ENCODE data around the gene DLG2. TPM values are rescaled to one million over a fixed set of nuclear protein-coding genes. Genes with fewer than 3 reads are reported as not detected.
"Not testable (repeated sequence)": the region's sequence is repeated elsewhere in the genome, so short reads cannot be mapped to it uniquely, and the experiment has no call there.

Gene DLG2
- total and polyA plus RNA-seq, 7 donors: 0.60 to 25.8 (median 9.7) TPM; not detected in 1

DNA sequence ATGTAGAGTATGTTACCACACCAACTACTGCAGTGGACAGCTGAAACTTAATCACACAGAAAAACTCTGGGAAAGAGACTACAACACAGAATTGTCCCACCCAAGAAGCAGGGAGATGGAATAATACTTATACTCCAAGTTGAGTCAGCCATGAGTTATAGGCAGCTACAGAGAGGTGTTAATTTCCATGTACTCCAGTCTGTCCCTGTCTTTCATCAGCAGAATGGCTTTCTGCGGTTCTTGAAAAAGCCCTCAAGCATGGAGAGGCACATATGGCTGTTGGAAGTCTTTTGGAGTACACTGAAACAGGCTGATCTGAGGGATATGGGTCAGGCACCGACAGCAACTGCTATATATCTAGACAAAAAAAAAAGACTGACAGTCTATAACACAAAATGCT lies 219.5 kb downstream of the DLG2 start:
- Histone ChIP-seq H3K4me3 (no peak overlapping the region), H3K9me3 (peaks cover 0 to 2% (median 0%) of the 10 kb centered on the region in 4 donors), H3K36me3 (no peaks in the 10 kb centered on the region), H3K27ac (no peak overlapping the region), H3K27me3 (no peaks in the 10 kb centered on the region), H3K4me1 (no peaks in the 10 kb centered on the region)
- intact Hi-C loops (cut with DNase I): no loop called here
- DNase-seq: no peak
- 83 to 87% methylated on average over 2 of the region's 2 CpGs for WGBS, 2 donors
- no peak for TF ChIP-seq POLR2AphosphoS5 (IDR thresholded peaks at IDR 0.05)
- TF ChIP-seq EP300 (IDR thresholded peaks at IDR 0.05): no peak
- TF ChIP-seq POLR2A (IDR thresholded peaks at IDR 0.05): no peak
- TF ChIP-seq CTCF (IDR thresholded peaks at IDR 0.05): no peak

GRCh38 chr11:85406841-85407240 lies 220.3 kb downstream of the DLG2 start:
- no peaks in the 10 kb centered on the region for H3K27me3 ChIP-seq
- TF ChIP-seq EP300 (IDR thresholded peaks at IDR 0.05) (no peak), POLR2AphosphoS5 (IDR thresholded peaks at IDR 0.05) (no peak), POLR2A (IDR thresholded peaks at IDR 0.05) (no peak), CTCF (IDR thresholded peaks at IDR 0.05) (no peak)
- no peaks in the 10 kb centered on the region for H3K36me3 ChIP-seq
- 80 to 84% methylated on average over 3 of the region's 3 CpGs for WGBS, 2 donors
- H3K4me1 ChIP-seq: no peaks in the 10 kb centered on the region
- H3K27ac ChIP-seq: no peak overlapping the region
- intact Hi-C loops (cut with DNase I): no loop called here
- no peak for DNase-seq
- peaks cover 0 to 2% (median 0%) of the 10 kb centered on the region in 4 donors for H3K9me3 ChIP-seq
- H3K4me3 ChIP-seq: no peak overlapping the region

- H3K36me3 ChIP-seq: no peaks in the 10 kb centered on the region
- no peaks in the 10 kb centered on the region for H3K27me3 ChIP-seq
- no peaks in the 10 kb centered on the region for H3K4me1 ChIP-seq
- 37 to 59% methylated on average over 3 of the region's 3 CpGs for WGBS, 2 donors
- peaks cover 0 to 2% (median 0%) of the 10 kb centered on the region in 4 donors for H3K9me3 ChIP-seq
- intact Hi-C loops (cut with DNase I): no loop called here
- no peak overlapping the region for H3K27ac ChIP-seq
- DNase-seq: no peak
- TF ChIP-seq POLR2A (IDR thresholded peaks at IDR 0.05) (no peak), POLR2AphosphoS5 (IDR thresholded peaks at IDR 0.05) (no peak), EP300 (IDR thresholded peaks at IDR 0.05) (no peak), CTCF (IDR thresholded peaks at IDR 0.05) (no peak)
- no peak overlapping the region for H3K4me3 ChIP-seq
Observed at GRCh38 chr11:85406316-85406715, 220.8 kb downstream of the DLG2 start.

- H3K4me3 ChIP-seq; H3K9me3 ChIP-seq; H3K27ac ChIP-seq; H3K4me1 ChIP-seq; intact Hi-C loops (cut with DNase I); H3K27me3 ChIP-seq; H3K36me3 ChIP-seq; DNase-seq: not testable (repeated sequence)
- WGBS, 2 donors: 50 to 55% methylated on average over 4 of the region's 4 CpGs
Observed at GRCh38 chr11:85395515-85396055, 231.6 kb downstream of the DLG2 start.

DNA sequence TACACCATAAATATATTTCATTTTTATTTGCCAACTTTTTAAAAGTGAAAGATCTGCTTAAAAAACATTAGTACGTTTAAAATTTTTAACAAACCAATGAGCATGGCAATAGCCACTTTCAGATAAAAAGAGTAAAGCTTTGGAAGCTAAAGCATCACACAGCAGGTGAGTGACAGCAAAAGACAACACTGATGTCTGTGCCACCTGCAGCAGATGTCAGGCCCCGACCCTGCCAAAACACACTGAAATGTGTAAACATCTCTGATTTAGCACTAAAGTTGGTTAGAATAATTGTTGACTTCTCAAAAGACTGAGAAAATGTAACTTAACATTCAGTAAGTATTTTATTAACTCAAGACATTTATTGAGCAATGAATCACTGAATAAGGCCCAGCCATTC lies 232.9 kb downstream of the DLG2 start:
- Histone ChIP-seq H3K4me1 (no peaks in the 10 kb centered on the region), H3K9me3 (peaks cover 0 to 2% (median 0%) of the 10 kb centered on the region in 4 donors), H3K27ac (no peak overlapping the region), H3K27me3 (no peaks in the 10 kb centered on the region), H3K36me3 (no peaks in the 10 kb centered on the region), H3K4me3 (no peak overlapping the region)
- WGBS, 2 donors: 63 to 66% methylated on average over 2 of the region's 2 CpGs
- no peak for DNase-seq
- TF ChIP-seq POLR2AphosphoS5 (IDR thresholded peaks at IDR 0.05) (no peak), CTCF (IDR thresholded peaks at IDR 0.05) (no peak), POLR2A (IDR thresholded peaks at IDR 0.05) (no peak), EP300 (IDR thresholded peaks at IDR 0.05) (no peak)
- intact Hi-C loops (cut with DNase I): no loop called here

Data from sigmoid colon (tissue), 7 donors.